Measurements from ENCODE around the gene GABRR3.

GRCh38 chr3:97999994-98000393 is 35.1 kb downstream of the GABRR3 start:
- no peak for TF ChIP-seq POLR2AphosphoS5 (IDR thresholded peaks at IDR 0.05; ENCODE audit: low read depth, low read length)
- TF ChIP-seq POLR2A (IDR thresholded peaks at IDR 0.05; ENCODE audit: low read depth, low read length): no peak
